HepG2 (cell line): ENCODE results near the gene DUSP16.

Experiments
- ERF ChIP-seq: IDR thresholded peaks from 2 replicates; pipeline ENCODE4 v1.6.1; 2018; ENCODE audit warnings: missing biosample characterization, missing genetic modification reagents
- HOXD1 ChIP-seq: sonication (generic); formaldehyde crosslinking; IDR thresholded peaks from 2 replicates; pipeline ENCODE4 v1.5.0; 2020; ENCODE audit warnings: missing genetic modification reagents
- JUN ChIP-seq: sonication (generic); formaldehyde crosslinking; IDR thresholded peaks from 2 replicates; pipeline ENCODE4 v1.4.0; 2020; ENCODE audit warnings: mild to moderate bottlenecking, missing genetic modification reagents
- MEIS1 ChIP-seq: sonication (generic); formaldehyde crosslinking; IDR thresholded peaks from 2 replicates; pipeline ENCODE4 v1.9.0; 2021; ENCODE audit warnings: mild to moderate bottlenecking, missing genetic modification reagents, moderate library complexity, borderline replicate concordance
- NPAS2 ChIP-seq: sonication (generic); formaldehyde crosslinking; IDR thresholded peaks from 2 replicates; pipeline ENCODE4 v1.8.0; 2022; ENCODE audit warnings: mild to moderate bottlenecking, missing genetic modification reagents, borderline replicate concordance
- POLR2AphosphoS5 ChIP-seq: IDR thresholded peaks from 2 replicates; pipeline ENCODE4 v1.6.1; 2012; ENCODE audit warnings: low read depth, low read length
- SMC3 ChIP-seq: IDR thresholded peaks from 2 replicates; pipeline ENCODE4 v1.6.1; 2011; ENCODE audit warnings: low read length, improper control_type of control experiment
- SRF ChIP-seq: IDR thresholded peaks from 2 replicates; pipeline ENCODE4 v1.6.1; 2011; ENCODE audit warnings: mild to moderate bottlenecking, low read depth, low read length, moderate library complexity
- TF ChIP-seq, protein P1 (sequence below): sonication (generic); formaldehyde crosslinking; IDR thresholded peaks from 2 replicates; pipeline ENCODE4 v1.5.0; 2020; ENCODE audit warnings: mild to moderate bottlenecking, missing genetic modification reagents, moderate library complexity
- TF ChIP-seq, protein P2 (sequence below): sonication (generic); formaldehyde crosslinking; IDR thresholded peaks from 2 replicates; pipeline ENCODE4 v1.5.1; 2020; ENCODE audit warnings: mild to moderate bottlenecking, missing genetic modification reagents, moderate library complexity

DNA sequence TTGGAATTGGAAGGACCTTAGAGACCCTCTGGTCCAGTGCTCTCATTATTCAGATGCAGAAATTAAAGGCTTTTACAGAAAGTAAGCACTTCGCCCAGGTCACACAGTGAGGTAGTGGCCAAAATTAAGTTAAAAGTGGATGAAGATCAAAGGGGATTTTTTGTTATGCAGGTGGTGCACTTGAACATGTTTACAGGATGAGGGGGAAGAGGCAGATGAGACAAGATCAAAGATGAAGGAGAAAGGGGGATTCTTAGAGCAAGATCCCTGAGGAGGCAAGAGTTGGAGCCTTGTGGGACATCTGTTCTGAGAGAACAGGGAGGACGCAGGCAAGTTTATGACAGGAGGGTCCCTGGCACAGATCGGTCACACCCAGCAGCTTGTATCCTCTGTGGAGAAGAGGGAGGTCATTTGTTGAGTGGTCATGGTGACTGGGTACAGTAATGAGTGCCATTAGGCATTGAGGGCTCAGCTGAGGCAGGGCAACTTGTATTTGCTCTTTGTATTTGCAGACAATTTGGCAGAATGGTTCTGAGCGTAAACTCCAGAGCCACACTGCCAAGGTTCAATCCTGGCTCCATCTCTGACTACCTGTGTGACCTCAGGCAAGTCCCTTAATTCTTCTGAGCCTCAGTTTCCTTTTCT is 121.8 kb downstream of the DUSP16 start:
- no peak for TF ChIP-seq JUN
- TF ChIP-seq SMC3, result no peak
- TF ChIP-seq MEIS1 (CRISPR knock-in tag), result no peak
- no peak for TF ChIP-seq ERF (CRISPR knock-in tag)
- TF ChIP-seq, protein P1, sequence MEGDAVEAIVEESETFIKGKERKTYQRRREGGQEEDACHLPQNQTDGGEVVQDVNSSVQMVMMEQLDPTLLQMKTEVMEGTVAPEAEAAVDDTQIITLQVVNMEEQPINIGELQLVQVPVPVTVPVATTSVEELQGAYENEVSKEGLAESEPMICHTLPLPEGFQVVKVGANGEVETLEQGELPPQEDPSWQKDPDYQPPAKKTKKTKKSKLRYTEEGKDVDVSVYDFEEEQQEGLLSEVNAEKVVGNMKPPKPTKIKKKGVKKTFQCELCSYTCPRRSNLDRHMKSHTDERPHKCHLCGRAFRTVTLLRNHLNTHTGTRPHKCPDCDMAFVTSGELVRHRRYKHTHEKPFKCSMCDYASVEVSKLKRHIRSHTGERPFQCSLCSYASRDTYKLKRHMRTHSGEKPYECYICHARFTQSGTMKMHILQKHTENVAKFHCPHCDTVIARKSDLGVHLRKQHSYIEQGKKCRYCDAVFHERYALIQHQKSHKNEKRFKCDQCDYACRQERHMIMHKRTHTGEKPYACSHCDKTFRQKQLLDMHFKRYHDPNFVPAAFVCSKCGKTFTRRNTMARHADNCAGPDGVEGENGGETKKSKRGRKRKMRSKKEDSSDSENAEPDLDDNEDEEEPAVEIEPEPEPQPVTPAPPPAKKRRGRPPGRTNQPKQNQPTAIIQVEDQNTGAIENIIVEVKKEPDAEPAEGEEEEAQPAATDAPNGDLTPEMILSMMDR (CRISPR knock-in tag), result no peak
- no peak for TF ChIP-seq POLR2AphosphoS5
- TF ChIP-seq NPAS2 (CRISPR knock-in tag), result no peak
- TF ChIP-seq, protein P2, sequence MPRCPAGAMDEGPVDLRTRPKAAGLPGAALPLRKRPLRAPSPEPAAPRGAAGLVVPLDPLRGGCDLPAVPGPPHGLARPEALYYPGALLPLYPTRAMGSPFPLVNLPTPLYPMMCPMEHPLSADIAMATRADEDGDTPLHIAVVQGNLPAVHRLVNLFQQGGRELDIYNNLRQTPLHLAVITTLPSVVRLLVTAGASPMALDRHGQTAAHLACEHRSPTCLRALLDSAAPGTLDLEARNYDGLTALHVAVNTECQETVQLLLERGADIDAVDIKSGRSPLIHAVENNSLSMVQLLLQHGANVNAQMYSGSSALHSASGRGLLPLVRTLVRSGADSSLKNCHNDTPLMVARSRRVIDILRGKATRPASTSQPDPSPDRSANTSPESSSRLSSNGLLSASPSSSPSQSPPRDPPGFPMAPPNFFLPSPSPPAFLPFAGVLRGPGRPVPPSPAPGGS (CRISPR knock-in tag), result no peak
- TF ChIP-seq HOXD1 (CRISPR knock-in tag), result no peak
- no peak for TF ChIP-seq SRF
